A549 (cell line): ENCODE data around the gene ARMC7. TPM values are rescaled to one million over a fixed set of nuclear protein-coding genes. Genes with fewer than 3 reads are reported as not detected.

Experiments used
- ATAC-seq, 2 experiments: fragments of 200-7000 bp in 1 of 2; fragments of >200 bp in 1 of 2; cut with Nextera tagmentation in 1 of 2; cut with Tn5 transposase in 1 of 2; 3 replicates each; pipeline versions ENCODE4 v1.8.0 to v1.9.1; 2018 to 2020; ENCODE audit warnings: mild to moderate bottlenecking in 1 of 2, moderate library complexity in 1 of 2
- CTCF ChIA-PET: fragments of 300-600 bp; sonication (Branson Sonifier 250); formaldehyde crosslinking; extraction: SDS; loops from one replicate; lab custom pipeline; 2021; ENCODE audit warnings: antibody characterized with exemption, inconsistent platforms; lab: Yijun Ruan, JAX
- POLR2A ChIA-PET: fragments of 350-600 bp; formaldehyde crosslinking; extraction: SDS; loops from one replicate; lab custom pipeline; 2021; ENCODE audit warnings: antibody characterized with exemption, inconsistent platforms; lab: Yijun Ruan, JAX
- DNase-seq, 2 experiments: peaks; one replicate each; pipeline versions ENCODE4 v3.0.0 to v3.0.0-alpha.2; 2011 to 2016; ENCODE audit warnings: low read depth in 1 of 2, low spot score in 1 of 2
- FAIRE-seq: peaks from 2 replicates; lab custom pipeline; 2011; peaks lifted over from hg19 to GRCh38; lab: Jason Lieb, UNC
- H3K27ac ChIP-seq, 2 experiments: fragments of >200 bp; sonication (Bioruptor Twin); formaldehyde crosslinking; 3 replicates each; pipeline ENCODE4 v1.5.1; 2016 to 2017
- H3K4me1 ChIP-seq: fragments of >200 bp; sonication (Bioruptor Twin); formaldehyde crosslinking; 3 replicates; pipeline ENCODE4 v1.6.1; 2016
- H3K4me2 ChIP-seq: fragments of >200 bp; sonication (Bioruptor Twin); formaldehyde crosslinking; 3 replicates; pipeline ENCODE4 v1.6.1; 2016
- H3K4me3 ChIP-seq: fragments of >200 bp; sonication (Bioruptor Twin); formaldehyde crosslinking; 3 replicates; pipeline ENCODE4 v1.5.1; 2016
- H3K9me3 ChIP-seq: fragments of >200 bp; sonication (Bioruptor Twin); formaldehyde crosslinking; 3 replicates; pipeline ENCODE4 v1.6.1; 2016
- BHLHE40 ChIP-seq: IDR thresholded peaks from 2 replicates; pipeline ENCODE4 v1.6.1; 2012; ENCODE audit warnings: low read depth, low read length, inconsistent platforms
- CBX8 ChIP-seq: fragments of 200-600 bp; sonication (generic); IDR thresholded peaks from 2 replicates; pipeline ENCODE4 v1.6.1; 2016
- CHD2 ChIP-seq: fragments of 150-350 bp; IDR thresholded peaks from 2 replicates; pipeline ENCODE4 v1.6.1; 2014; ENCODE audit warnings: low read length; ENCODE audit not compliant: partially characterized antibody
- CHD4 ChIP-seq: fragments of 200-600 bp; sonication (generic); IDR thresholded peaks from 2 replicates; pipeline ENCODE4 v1.6.1; 2016; ENCODE audit warnings: antibody characterized with exemption, mild to moderate bottlenecking, borderline replicate concordance
- EP300 ChIP-seq, 2 experiments: fragments of >200 bp; sonication (Bioruptor Twin); formaldehyde crosslinking; IDR thresholded peaks; 2 replicates in 1 of 2; 3 replicates in 1 of 2; pipeline ENCODE4 v1.6.1; 2016 to 2017
- ESRRA ChIP-seq: fragments of 150-350 bp; IDR thresholded peaks from 2 replicates; pipeline ENCODE4 v1.6.1; 2014; ENCODE audit warnings: mild to moderate bottlenecking, low read length, borderline replicate concordance
- FOXS1 ChIP-seq: fragments of 250-450 bp; sonication (Bioruptor Pico); IDR thresholded peaks from 2 replicates; pipeline ENCODE4 v1.5.0; 2020; ENCODE audit warnings: mild to moderate bottlenecking, moderate library complexity
- GATA3 ChIP-seq: IDR thresholded peaks from 2 replicates; pipeline ENCODE4 v1.6.1; 2012; ENCODE audit warnings: borderline replicate concordance
- HDAC2 ChIP-seq: fragments of 200-600 bp; sonication (generic); IDR thresholded peaks from 2 replicates; pipeline ENCODE4 v1.6.1; 2016
- HOXB5 ChIP-seq: fragments of 250-450 bp; sonication (Bioruptor Pico); IDR thresholded peaks from 2 replicates; pipeline ENCODE4 v1.5.0; 2020; ENCODE audit warnings: mild to moderate bottlenecking, moderate library complexity
- JUN ChIP-seq, 2 experiments: fragments of >200 bp; sonication (Bioruptor Twin); formaldehyde crosslinking; IDR thresholded peaks; 2 replicates in 1 of 2; 3 replicates in 1 of 2; pipeline ENCODE4 v1.6.1; 2016 to 2017
- JUNB ChIP-seq: fragments of >200 bp; sonication (Bioruptor Twin); formaldehyde crosslinking; IDR thresholded peaks from 2 replicates; pipeline ENCODE4 v1.6.1; 2016
- MAFK ChIP-seq: fragments of 450-650 bp; IDR thresholded peaks from 2 replicates; pipeline ENCODE4 v1.6.1; 2014; ENCODE audit not compliant: partially characterized antibody
- MYC ChIP-seq: IDR thresholded peaks from 2 replicates; pipeline ENCODE4 v1.6.1; 2012; ENCODE audit warnings: mild to moderate bottlenecking, inconsistent platforms, low read length, improper control_type of control experiment, borderline replicate concordance
- NFE2L2 ChIP-seq: fragments of 150-350 bp; conservative IDR thresholded peaks from 2 replicates; pipeline ENCODE4 v1.6.1; 2014; ENCODE audit warnings: low read length
- POLR2AphosphoS2 ChIP-seq: conservative IDR thresholded peaks from 2 replicates; pipeline ENCODE4 v1.6.1; 2012; ENCODE audit warnings: low read length, improper control_type of control experiment, inconsistent platforms
- RAD21 ChIP-seq, 2 experiments: fragments of >200 bp in 1 of 2; sonication (Bioruptor Twin) in 1 of 2; formaldehyde crosslinking in 1 of 2; IDR thresholded peaks in 1 of 2; conservative IDR thresholded peaks in 1 of 2; 2 replicates in 1 of 2; 3 replicates in 1 of 2; pipeline ENCODE4 v1.6.1; 2012 to 2018; ENCODE audit warnings: inconsistent platforms in 1 of 2
- RARB ChIP-seq: fragments of 250-450 bp; sonication (Bioruptor Pico); IDR thresholded peaks from 2 replicates; pipeline ENCODE4 v1.8.0; 2021; ENCODE audit warnings: mild to moderate bottlenecking, moderate library complexity
- RCOR1 ChIP-seq: fragments of 150-350 bp; IDR thresholded peaks from 2 replicates; pipeline ENCODE4 v1.6.1; 2014; ENCODE audit warnings: antibody characterized with exemption, low read length, low read depth
- SMC3 ChIP-seq: fragments of >200 bp; sonication (Bioruptor Twin); formaldehyde crosslinking; IDR thresholded peaks from 3 replicates; pipeline ENCODE4 v1.6.1; 2018; ENCODE audit warnings: inconsistent platforms
- TFCP2L1 ChIP-seq: fragments of 250-450 bp; sonication (Bioruptor Pico); IDR thresholded peaks from 2 replicates; pipeline ENCODE4 v1.5.0; 2021; ENCODE audit warnings: mild to moderate bottlenecking
- TP53 ChIP-seq: fragments of 250-450 bp; sonication (Bioruptor Pico); IDR thresholded peaks from 2 replicates; pipeline ENCODE4 v1.5.0; 2021; ENCODE audit warnings: mild to moderate bottlenecking, moderate library complexity
- ZC3H11A ChIP-seq: fragments of 450-650 bp; IDR thresholded peaks from 2 replicates; pipeline ENCODE4 v1.6.1; 2014; ENCODE audit warnings: antibody characterized with exemption, mild to moderate bottlenecking
- WGBS: methylation state at CpG from one replicate; pipeline ENCODE4 v1.1.6; 2017; ENCODE audit errors: missing lambda C conversion rate; 5-methylcytosine and 5-hydroxymethylcytosine counted together
- polyA plus RNA-seq, 4 experiments: library from polyadenylated mRNA; depleted of rRNA in 3 of 4; stranded (reverse); fragments of >200 nt; fragmentation: RNase III in 1 of 4; extraction: RNeasy Plus Mini Kit Qiagen cat#74134 plus additional on column Dnase treatment in 1 of 4; gene quantifications; 2 replicates in 3 of 4; 3 replicates in 1 of 4; pipeline ENCODE4 v1.2.3, GENCODE V29; 2011 to 2017
- TF ChIP-seq, protein P1 (sequence below): IDR thresholded peaks from 2 replicates; pipeline ENCODE4 v1.6.1; 2012
- TF ChIP-seq, protein P2 (sequence below): fragments of >200 bp; sonication (Bioruptor Twin); formaldehyde crosslinking; IDR thresholded peaks from 3 replicates; pipeline ENCODE4 v1.6.1; 2016
- TF ChIP-seq, protein P3 (sequence below): fragments of >200 bp; sonication (Bioruptor Twin); formaldehyde crosslinking; IDR thresholded peaks from 2 replicates; pipeline ENCODE4 v1.6.1; 2016
- TF ChIP-seq, protein P4 (sequence below): IDR thresholded peaks from 2 replicates; pipeline ENCODE4 v1.6.1; 2012
- TF ChIP-seq, protein P5 (sequence below): fragments of >200 bp; sonication (Bioruptor Twin); formaldehyde crosslinking; IDR thresholded peaks from 3 replicates; pipeline ENCODE4 v1.5.1; 2016

ARMC7 gene
- polyA plus RNA-seq, 2 of the 4 experiments (the other 2 are of a cell fraction): 8.5 to 12.6 TPM

DNA sequence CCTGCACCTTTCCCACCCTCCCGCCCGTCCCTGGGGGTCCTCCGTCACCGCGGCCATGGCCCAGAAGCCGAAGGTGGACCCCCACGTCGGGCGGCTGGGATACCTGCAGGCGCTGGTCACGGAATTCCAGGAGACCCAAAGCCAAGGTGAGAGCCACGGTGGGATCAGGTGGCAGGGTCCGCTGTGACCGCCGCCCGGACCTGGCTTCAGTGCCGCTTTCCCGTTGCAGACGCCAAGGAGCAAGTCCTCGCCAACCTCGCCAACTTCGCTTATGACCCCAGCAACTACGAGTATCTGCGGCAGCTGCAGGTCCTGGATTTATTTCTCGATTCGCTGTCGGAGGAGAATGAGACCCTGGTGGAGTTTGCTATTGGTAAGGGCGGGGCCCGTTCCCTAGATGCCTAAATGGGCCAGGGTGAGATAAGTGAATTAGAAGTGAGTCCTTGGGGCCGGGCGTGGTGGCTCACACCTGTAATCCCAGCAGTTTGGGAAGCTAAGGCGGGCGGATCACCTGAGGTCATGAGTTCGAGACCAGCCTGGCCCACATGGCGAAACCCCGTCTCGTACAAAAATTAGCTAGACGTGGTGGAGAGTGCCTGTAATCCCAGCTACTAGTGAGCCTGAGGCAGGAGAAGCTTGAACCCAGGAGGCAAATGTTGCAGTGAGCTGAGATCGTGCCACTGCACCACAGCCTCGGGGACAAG is 617 bp downstream of the ARMC7 start:
- peak; percentile 3 to 6; a peak in 3 of 6 replicates for ATAC-seq
- no peak for FAIRE-seq
- H3K9me3 ChIP-seq: no peaks in the 10 kb centered on the region

DNA sequence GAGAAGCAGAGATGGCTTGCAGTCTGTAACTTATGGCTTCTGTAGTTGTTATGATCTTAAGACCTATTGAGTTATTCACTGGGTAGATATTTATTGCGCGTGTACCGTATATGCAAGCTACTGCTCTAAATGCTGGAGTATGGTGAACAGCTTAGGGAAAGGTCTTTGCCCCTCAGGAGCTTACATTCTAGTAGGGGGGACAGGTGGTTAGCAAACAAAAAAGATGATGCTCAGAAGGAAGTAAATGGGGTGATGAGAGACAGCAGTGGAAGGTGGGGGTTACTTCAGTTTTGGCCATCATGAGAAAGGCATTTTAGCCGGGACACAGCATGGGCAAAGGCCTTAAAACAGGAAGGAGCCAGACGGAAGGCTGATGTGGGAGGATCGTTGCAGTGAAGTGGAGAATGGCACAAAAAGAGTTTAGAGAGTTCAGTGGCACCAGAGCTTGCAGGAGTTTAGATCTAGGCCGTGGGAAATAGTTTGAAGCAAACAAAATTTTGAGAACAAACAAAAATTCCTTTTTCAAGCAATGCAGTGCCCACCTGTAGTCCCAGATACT is 2.1 kb downstream of the ARMC7 start:
- H3K4me1 ChIP-seq: peaks cover 27% of the 10 kb centered on the region
- FAIRE-seq (no peak), ATAC-seq (no peak), DNase-seq (no peak)
- no peak overlapping the region for H3K27ac ChIP-seq
- POLR2A ChIA-PET: interaction anchor here (0.7 to 3.1 kb wide), 4 partner anchors 12 to 90 kb away, joined by 3 to 20 read pairs (median 4); partner anchors contain the start of gene NT5C
- no peak overlapping the region for H3K4me3 ChIP-seq
- 88% methylated on average over 7 of the region's 7 CpGs for WGBS
- H3K9me3 ChIP-seq: no peaks in the 10 kb centered on the region
- TF ChIP-seq, protein P1, sequence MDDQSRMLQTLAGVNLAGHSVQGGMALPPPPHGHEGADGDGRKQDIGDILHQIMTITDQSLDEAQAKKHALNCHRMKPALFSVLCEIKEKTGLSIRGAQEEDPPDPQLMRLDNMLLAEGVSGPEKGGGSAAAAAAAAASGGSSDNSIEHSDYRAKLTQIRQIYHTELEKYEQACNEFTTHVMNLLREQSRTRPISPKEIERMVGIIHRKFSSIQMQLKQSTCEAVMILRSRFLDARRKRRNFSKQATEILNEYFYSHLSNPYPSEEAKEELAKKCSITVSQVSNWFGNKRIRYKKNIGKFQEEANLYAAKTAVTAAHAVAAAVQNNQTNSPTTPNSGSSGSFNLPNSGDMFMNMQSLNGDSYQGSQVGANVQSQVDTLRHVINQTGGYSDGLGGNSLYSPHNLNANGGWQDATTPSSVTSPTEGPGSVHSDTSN: no peak
- TF ChIP-seq SMC3 (no peak), ZC3H11A (no peak), TFCP2L1 (CRISPR knock-in tag) (no peak), FOXS1 (CRISPR knock-in tag) (no peak), JUNB (no peak), MAFK (no peak), TP53 (no peak), HDAC2 (no peak), EP300 (IDR thresholded peaks at IDR 0.05) (no peak), RCOR1 (no peak), RARB (CRISPR knock-in tag) (no peak), NFE2L2 (no peak), RAD21 (conservative IDR thresholded peaks at IDR 0.05 in 1 of 2, IDR thresholded peaks at IDR 0.05 in 1 of 2) (no peak)
- no peak overlapping the region for H3K4me2 ChIP-seq
- CTCF ChIA-PET: interaction anchor here (1.6 to 81.8 kb wide), 7 partner anchors 9 to 150 kb away, joined by 4 to 3429 read pairs (median 270); partner anchors contain the start of genes ARMC7, ATP5PD, KCTD2 and NT5C

More for the DNA sequence above, 617 bp downstream of the ARMC7 start:
- TF ChIP-seq TP53 (no peak), CBX8 (no peak), CHD4 (0 out of 2 replicates have a peak, but pooled peaks have one; percentile 9), RARB (CRISPR knock-in tag) (no peak), ESRRA (no peak), CHD2 (no peak), EP300 (IDR thresholded peaks at IDR 0.05) (no peak), MYC (no peak), POLR2AphosphoS2 (no peak)
- Histone ChIP-seq H3K4me2 (peak overlapping the region; percentile 91), H3K27ac (peak overlapping the region; percentile 91 to 94), H3K4me1 (peaks cover 29% of the 10 kb centered on the region), H3K4me3 (peak overlapping the region; percentile 77)
- DNase-seq: peak in 1 of 2 experiments; percentile 62
- 26% methylated on average over 36 of the region's 40 CpGs for WGBS
- POLR2A ChIA-PET: interaction anchor here (0.8 to 3.1 kb wide), 14 partner anchors 14 to 95 kb away, joined by 3 to 20 read pairs (median 4); partner anchors contain the start of genes ATP5PD, KCTD2, NT5C and NUP85
- CTCF ChIA-PET: interaction anchor here (1.0 to 81.8 kb wide), 6 partner anchors 11 to 212 kb away, joined by 3 to 3429 read pairs (median 406); partner anchors contain the start of genes ARMC7, ATP5PD, KCTD2 and NT5C

DNA sequence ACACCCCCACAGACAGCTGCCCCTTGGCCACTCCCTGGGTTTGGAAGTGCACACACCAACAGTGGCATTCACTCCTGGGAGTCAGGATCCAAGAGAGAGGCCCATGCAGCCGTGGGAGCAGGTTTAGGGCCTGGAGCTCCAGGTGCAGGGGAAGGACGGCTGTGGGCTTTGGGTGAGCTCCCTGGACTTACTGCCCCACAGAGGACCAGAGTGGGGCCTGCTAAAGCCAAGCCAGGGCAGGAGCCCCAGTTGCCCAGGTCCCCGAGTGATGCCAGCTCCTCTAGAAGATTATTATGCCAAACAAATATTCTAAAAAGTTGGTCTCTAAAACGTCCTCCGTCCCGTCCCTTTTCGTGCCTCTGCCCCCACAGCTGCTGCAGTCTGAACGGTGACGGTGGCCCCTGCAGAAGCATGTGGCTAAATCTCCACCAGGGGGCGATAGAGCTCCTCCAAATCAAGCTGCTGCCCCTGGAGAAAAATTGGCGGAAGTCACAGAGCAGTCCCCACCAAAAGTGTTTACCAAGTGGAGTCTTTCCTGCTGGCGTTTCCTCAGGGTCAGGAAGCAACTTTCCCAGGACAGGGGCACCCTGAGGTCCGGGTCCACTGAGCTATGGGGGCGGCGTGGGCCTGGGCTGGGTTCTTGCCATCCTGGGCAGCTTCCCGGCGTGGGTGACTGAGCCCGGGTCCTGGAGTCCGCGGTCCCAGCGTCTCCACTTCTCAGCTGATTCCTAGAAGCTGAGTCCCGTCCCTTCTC is 4.2 kb downstream of the ARMC7 start:
- WGBS: 5% methylated on average over 21 of the region's 22 CpGs
- ChIA-PET CTCF (interaction anchor here (0.5 to 81.8 kb wide), 55 partner anchors 7 to 551 kb away, joined by 3 to 3429 read pairs (median 5); partner anchors contain the start of genes ARMC7, ATP5PD, HID1 and JPT1), POLR2A (interaction anchor here (0.5 to 3.2 kb wide), 15 partner anchors 8 to 157 kb away, joined by 3 to 70 read pairs (median 7); partner anchors contain the start of genes GGA3, JPT1, MIF4GD and MRPS7)
- Histone ChIP-seq H3K4me1 (peaks cover 26% of the 10 kb centered on the region), H3K9me3 (no peaks in the 10 kb centered on the region), H3K4me2 (peak overlapping the region; percentile 86), H3K27ac (peak overlapping the region; percentile 84 to 90), H3K4me3 (peak overlapping the region; percentile 38)
- peak; percentile 75 to 79 for ATAC-seq
- peak; percentile 63 for FAIRE-seq
- peak; percentile 92 to 94 for DNase-seq
- TF ChIP-seq SMC3 (peak; percentile 99), GATA3 (0 out of 2 replicates have a peak, but pooled peaks have one; percentile 16), BHLHE40 (no peak), JUN (IDR thresholded peaks at IDR 0.05) (peak in 1 of 2 experiments; percentile 46; a peak in 1 of 5 replicates), HOXB5 (CRISPR knock-in tag) (peak; percentile 17; the same call in 1 of the 2 replicates), MAFK (no peak)
- TF ChIP-seq, protein P2, sequence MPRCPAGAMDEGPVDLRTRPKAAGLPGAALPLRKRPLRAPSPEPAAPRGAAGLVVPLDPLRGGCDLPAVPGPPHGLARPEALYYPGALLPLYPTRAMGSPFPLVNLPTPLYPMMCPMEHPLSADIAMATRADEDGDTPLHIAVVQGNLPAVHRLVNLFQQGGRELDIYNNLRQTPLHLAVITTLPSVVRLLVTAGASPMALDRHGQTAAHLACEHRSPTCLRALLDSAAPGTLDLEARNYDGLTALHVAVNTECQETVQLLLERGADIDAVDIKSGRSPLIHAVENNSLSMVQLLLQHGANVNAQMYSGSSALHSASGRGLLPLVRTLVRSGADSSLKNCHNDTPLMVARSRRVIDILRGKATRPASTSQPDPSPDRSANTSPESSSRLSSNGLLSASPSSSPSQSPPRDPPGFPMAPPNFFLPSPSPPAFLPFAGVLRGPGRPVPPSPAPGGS: no peak
- TF ChIP-seq, protein P3, sequence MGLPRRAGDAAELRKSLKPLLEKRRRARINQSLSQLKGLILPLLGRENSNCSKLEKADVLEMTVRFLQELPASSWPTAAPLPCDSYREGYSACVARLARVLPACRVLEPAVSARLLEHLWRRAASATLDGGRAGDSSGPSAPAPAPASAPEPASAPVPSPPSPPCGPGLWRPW: no peak
- TF ChIP-seq, protein P4, sequence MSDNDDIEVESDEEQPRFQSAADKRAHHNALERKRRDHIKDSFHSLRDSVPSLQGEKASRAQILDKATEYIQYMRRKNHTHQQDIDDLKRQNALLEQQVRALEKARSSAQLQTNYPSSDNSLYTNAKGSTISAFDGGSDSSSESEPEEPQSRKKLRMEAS: peak; percentile 80
- TF ChIP-seq, protein P5, sequence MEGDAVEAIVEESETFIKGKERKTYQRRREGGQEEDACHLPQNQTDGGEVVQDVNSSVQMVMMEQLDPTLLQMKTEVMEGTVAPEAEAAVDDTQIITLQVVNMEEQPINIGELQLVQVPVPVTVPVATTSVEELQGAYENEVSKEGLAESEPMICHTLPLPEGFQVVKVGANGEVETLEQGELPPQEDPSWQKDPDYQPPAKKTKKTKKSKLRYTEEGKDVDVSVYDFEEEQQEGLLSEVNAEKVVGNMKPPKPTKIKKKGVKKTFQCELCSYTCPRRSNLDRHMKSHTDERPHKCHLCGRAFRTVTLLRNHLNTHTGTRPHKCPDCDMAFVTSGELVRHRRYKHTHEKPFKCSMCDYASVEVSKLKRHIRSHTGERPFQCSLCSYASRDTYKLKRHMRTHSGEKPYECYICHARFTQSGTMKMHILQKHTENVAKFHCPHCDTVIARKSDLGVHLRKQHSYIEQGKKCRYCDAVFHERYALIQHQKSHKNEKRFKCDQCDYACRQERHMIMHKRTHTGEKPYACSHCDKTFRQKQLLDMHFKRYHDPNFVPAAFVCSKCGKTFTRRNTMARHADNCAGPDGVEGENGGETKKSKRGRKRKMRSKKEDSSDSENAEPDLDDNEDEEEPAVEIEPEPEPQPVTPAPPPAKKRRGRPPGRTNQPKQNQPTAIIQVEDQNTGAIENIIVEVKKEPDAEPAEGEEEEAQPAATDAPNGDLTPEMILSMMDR: peak; percentile 97
